ENCODE results near the gene DGKB. TPM values are rescaled to one million over a fixed set of nuclear protein-coding genes. Genes with fewer than 3 reads are reported as not detected.

DGKB gene
- total RNA-seq (not detected), total RNA-seq (0 to 0.06 (median 0) reads per million in 29 experiments)
- 0.04 TPM for total RNA-seq (2013)

DNA sequence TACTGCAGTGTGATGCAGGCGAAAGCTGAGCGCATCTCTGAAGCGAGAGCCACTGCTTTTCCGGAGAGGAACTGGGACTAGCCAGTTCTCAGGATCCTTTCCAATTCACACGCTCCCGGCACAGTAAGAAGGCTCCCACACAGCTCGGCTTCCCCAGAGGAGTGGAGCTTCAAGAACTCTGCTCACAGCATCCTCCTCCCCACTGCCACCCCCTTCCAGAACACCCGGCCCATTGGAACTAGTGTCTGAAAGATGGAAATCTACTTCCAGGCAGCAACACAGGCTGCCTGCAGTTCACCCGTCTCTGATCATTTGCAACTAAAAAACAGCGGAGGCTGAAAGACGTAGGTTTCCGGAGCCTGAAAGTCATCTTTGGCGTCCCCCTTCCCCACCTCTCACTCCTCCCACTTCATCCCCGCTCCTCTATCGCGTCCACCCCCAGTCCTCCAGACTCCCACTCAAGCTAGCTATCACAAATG, at the start of gene DGKB:
Gene DGKB, minus strand, starts transcription at position 163 of the 479 bp plus-strand sequence.
- no peak within 1 kb of the TSS for H3K27ac ChIP-seq (ENCODE audit: low read length)
- no peaks in the 10 kb centered on the region for H3K36me3 ChIP-seq (ENCODE audit: control insufficient read depth in 2 of 2, extremely low read depth in 1 of 2, insufficient read depth in 1 of 2, low read length in 1 of 2)
- H3K9me3 ChIP-seq: no peaks in the 10 kb centered on the region
- H3K27me3 Mint-ChIP-seq: no peaks in the 10 kb centered on the region
- 10% methylated on average over 12 of the region's 16 CpGs for WGBS (ENCODE audit: insufficient coverage)
- CTCF ChIA-PET: no interaction called here
- H3K27ac Mint-ChIP-seq: no peak within 1 kb of the TSS
- no peaks in the 10 kb centered on the region for H3K4me1 ChIP-seq (ENCODE audit: control insufficient read depth in 1 of 2, extremely low read depth in 1 of 2, insufficient read depth in 2 of 2, low read length in 2 of 2)
- DNase-seq: no peak
- H3K4me1 Mint-ChIP-seq: no peaks in the 10 kb centered on the region
- no peak for ATAC-seq (replicated peaks in 1 of 4)
- no peak within 1 kb of the TSS for H3K4me3 ChIP-seq (ENCODE audit: control insufficient read depth in 1 of 2, extremely low read depth in 1 of 2, low read length in 1 of 2)
- POLR2A ChIA-PET: no interaction called here
- H3K36me3 Mint-ChIP-seq: no peaks in the 10 kb centered on the region
- H3K27me3 ChIP-seq (replicated peaks in 1 of 2; ENCODE audit: control insufficient read depth in 2 of 2, extremely low read depth in 1 of 2, insufficient read depth in 2 of 2, low read length in 1 of 2): no peaks in the 10 kb centered on the region
- no peak within 1 kb of the TSS for H3K4me3 Mint-ChIP-seq
- H3K9me3 Mint-ChIP-seq: peaks cover 3 to 4% (median 4%) of the 10 kb centered on the region in 3 donors

DNA sequence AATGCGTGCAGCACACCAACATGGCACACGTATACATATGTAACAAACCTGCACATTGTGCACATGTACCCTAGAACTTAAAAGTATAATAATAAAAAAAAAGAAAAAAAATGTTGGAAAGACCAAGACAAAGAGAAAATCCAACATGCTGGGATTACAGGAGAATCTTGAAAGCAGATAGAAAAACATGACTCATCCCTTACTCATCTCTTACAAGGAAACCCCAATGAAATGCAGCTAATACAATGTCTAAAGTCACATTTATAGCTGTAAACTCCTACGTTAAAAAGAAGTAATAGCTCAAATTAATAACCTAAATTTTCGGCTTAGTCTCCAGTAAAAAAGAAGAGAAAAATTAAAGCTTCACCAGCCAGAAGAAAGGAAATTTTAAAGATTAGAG, 47.5 kb upstream of the DGKB start:
- Mint-ChIP-seq H3K4me1 (no peaks in the 10 kb centered on the region), H3K9me3 (peaks cover 0 to 5% (median 5%) of the 10 kb centered on the region in 3 donors), H3K4me3 (no peak overlapping the region), H3K27me3 (no peaks in the 10 kb centered on the region), H3K27ac (no peak overlapping the region), H3K36me3 (no peaks in the 10 kb centered on the region)
- H3K27me3 ChIP-seq (replicated peaks in 1 of 2; ENCODE audit: control insufficient read depth in 2 of 2, extremely low read depth in 1 of 2, insufficient read depth in 2 of 2, low read length in 1 of 2): no peaks in the 10 kb centered on the region
- POLR2A ChIA-PET: no interaction called here
- no peaks in the 10 kb centered on the region for H3K9me3 ChIP-seq
- no peaks in the 10 kb centered on the region for H3K36me3 ChIP-seq (ENCODE audit: control insufficient read depth in 2 of 2, extremely low read depth in 1 of 2, insufficient read depth in 1 of 2, low read length in 1 of 2)
- CTCF ChIA-PET: no interaction called here
- H3K4me3 ChIP-seq (ENCODE audit: control insufficient read depth in 1 of 2, extremely low read depth in 1 of 2, low read length in 1 of 2): no peak overlapping the region
- ATAC-seq (replicated peaks in 1 of 4) (no peak), DNase-seq (no peak)
- H3K4me1 ChIP-seq (ENCODE audit: control insufficient read depth in 1 of 2, extremely low read depth in 1 of 2, insufficient read depth in 2 of 2, low read length in 2 of 2): no peaks in the 10 kb centered on the region
- WGBS (ENCODE audit: insufficient coverage): no CpG with 5 or more reads among the region's 4 CpGs
- H3K27ac ChIP-seq (ENCODE audit: low read length): no peak overlapping the region

DNA sequence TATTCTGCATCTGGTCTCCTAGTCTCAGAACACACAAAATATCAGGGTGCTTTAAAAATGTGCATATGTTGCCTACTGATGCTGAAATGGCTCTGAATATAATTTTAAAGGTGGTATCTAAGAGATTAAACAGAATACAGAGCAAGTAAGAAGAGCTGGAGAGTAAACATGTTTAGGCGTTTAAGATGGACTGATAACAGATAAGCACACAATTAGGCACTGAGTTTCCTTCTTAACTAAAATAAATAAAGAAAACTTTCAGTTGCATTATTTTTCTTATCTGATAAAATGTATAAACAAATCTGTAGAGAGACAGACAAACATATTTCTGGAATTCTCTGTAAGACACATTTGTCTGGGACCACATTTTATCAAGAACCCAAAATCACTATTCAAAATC, 35.6 kb upstream of the DGKB start:
- no peak overlapping the region for H3K27ac ChIP-seq (ENCODE audit: low read length)
- Mint-ChIP-seq H3K27me3 (no peaks in the 10 kb centered on the region), H3K9me3 (peaks cover 0 to 6% (median 0%) of the 10 kb centered on the region in 3 donors), H3K27ac (no peak overlapping the region), H3K36me3 (no peaks in the 10 kb centered on the region), H3K4me3 (no peak overlapping the region), H3K4me1 (no peaks in the 10 kb centered on the region)
- DNase-seq: no peak
- no peak for ATAC-seq (replicated peaks in 1 of 4)
- no peaks in the 10 kb centered on the region for H3K36me3 ChIP-seq (ENCODE audit: control insufficient read depth in 2 of 2, extremely low read depth in 1 of 2, insufficient read depth in 1 of 2, low read length in 1 of 2)
- CTCF ChIA-PET: no interaction called here
- no peaks in the 10 kb centered on the region for H3K4me1 ChIP-seq (ENCODE audit: control insufficient read depth in 1 of 2, extremely low read depth in 1 of 2, insufficient read depth in 2 of 2, low read length in 2 of 2)
- no CpG with 5 or more reads among the region's 1 CpG for WGBS (ENCODE audit: insufficient coverage)
- no peaks in the 10 kb centered on the region for H3K27me3 ChIP-seq (replicated peaks in 1 of 2; ENCODE audit: control insufficient read depth in 2 of 2, extremely low read depth in 1 of 2, insufficient read depth in 2 of 2, low read length in 1 of 2)
- H3K4me3 ChIP-seq (ENCODE audit: control insufficient read depth in 1 of 2, extremely low read depth in 1 of 2, low read length in 1 of 2): no peak overlapping the region
- no peaks in the 10 kb centered on the region for H3K9me3 ChIP-seq
- POLR2A ChIA-PET: interaction anchor here in 1 of 2 donors (0.6 kb wide), 1 partner anchor 76 kb away, joined by 3 read pairs; no protein-coding TSS in a partner anchor

DNA sequence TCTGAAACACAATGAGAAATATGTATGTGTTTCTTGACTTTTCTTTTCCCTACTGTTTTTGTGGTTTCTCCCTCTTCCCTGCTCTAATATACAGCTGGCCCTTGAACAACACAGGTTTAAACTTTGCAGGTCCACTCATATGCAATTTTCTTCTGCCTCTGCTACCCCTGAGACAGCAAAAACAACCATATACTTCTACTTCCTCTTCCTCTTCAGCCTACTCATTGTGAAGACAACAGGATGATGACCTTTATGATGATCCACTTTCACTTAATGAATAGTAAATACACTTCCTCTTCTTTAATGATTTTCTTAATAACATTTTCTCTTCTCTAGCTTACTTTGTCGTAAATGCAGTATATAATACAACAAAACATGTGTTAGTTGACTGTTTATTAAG, 35.0 kb upstream of the DGKB start:
- WGBS (ENCODE audit: insufficient coverage): no CpG with 5 or more reads among the region's 1 CpG
- CTCF ChIA-PET: interaction anchor here in 1 of 2 donors (0.5 kb wide), 1 partner anchor 21 kb away, joined by 4 read pairs; no protein-coding TSS in a partner anchor

DNA sequence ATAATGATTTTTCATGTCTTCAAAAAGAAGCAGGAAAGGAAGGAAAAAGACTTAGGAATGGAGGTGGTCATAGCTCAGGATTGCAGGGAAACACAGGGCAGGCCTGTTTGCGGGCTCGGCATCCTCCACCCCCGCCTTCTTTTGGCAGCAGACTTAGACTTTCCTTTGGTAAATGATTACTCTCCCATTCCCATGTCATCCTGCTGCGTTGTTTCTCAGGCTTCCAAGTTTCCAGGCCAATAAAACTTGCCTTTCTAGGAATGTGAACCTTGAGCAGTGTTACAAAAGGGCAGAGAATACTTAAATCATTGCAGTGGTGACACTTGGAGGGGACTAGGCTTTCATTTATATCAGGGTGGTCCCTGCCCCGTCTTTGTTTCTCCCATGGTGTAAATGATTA, 34.0 kb upstream of the DGKB start:
- no peak overlapping the region for H3K27ac Mint-ChIP-seq
- no peaks in the 10 kb centered on the region for H3K4me1 Mint-ChIP-seq
- DNase-seq (no peak), ATAC-seq (replicated peaks in 1 of 4) (no peak)
- Histone ChIP-seq H3K27me3 (replicated peaks in 1 of 2; ENCODE audit: control insufficient read depth in 2 of 2, extremely low read depth in 1 of 2, insufficient read depth in 2 of 2, low read length in 1 of 2) (no peaks in the 10 kb centered on the region), H3K27ac (ENCODE audit: low read length) (no peak overlapping the region), H3K36me3 (ENCODE audit: control insufficient read depth in 2 of 2, extremely low read depth in 1 of 2, insufficient read depth in 1 of 2, low read length in 1 of 2) (no peaks in the 10 kb centered on the region), H3K4me1 (ENCODE audit: control insufficient read depth in 1 of 2, extremely low read depth in 1 of 2, insufficient read depth in 2 of 2, low read length in 2 of 2) (no peaks in the 10 kb centered on the region), H3K4me3 (ENCODE audit: control insufficient read depth in 1 of 2, extremely low read depth in 1 of 2, low read length in 1 of 2) (no peak overlapping the region), H3K9me3 (no peaks in the 10 kb centered on the region)
- no peak overlapping the region for H3K4me3 Mint-ChIP-seq
- H3K36me3 Mint-ChIP-seq: no peaks in the 10 kb centered on the region
- no CpG with 5 or more reads among the region's 5 CpGs for WGBS (ENCODE audit: insufficient coverage)
- ChIA-PET CTCF (interaction anchor here in 1 of 2 donors (0.6 kb wide), 1 partner anchor 1870 kb away, joined by 15 read pairs; no protein-coding TSS in a partner anchor), POLR2A (interaction anchor here in 1 of 2 donors (0.7 kb wide), 1 partner anchor 925 kb away, joined by 3 read pairs; no protein-coding TSS in a partner anchor)
- H3K9me3 Mint-ChIP-seq: peaks cover 2 to 6% (median 4%) of the 10 kb centered on the region in 3 donors
- no peaks in the 10 kb centered on the region for H3K27me3 Mint-ChIP-seq

More for the DNA sequence above, 35.0 kb upstream of the DGKB start:
- Mint-ChIP-seq H3K27ac (no peak overlapping the region), H3K9me3 (peaks cover 0 to 6% (median 0%) of the 10 kb centered on the region in 3 donors), H3K4me3 (no peak overlapping the region), H3K36me3 (no peaks in the 10 kb centered on the region), H3K4me1 (no peaks in the 10 kb centered on the region), H3K27me3 (no peaks in the 10 kb centered on the region)
- DNase-seq (no peak), ATAC-seq (replicated peaks in 1 of 4) (no peak)
- no peaks in the 10 kb centered on the region for H3K4me1 ChIP-seq (ENCODE audit: control insufficient read depth in 1 of 2, extremely low read depth in 1 of 2, insufficient read depth in 2 of 2, low read length in 2 of 2)
- no peaks in the 10 kb centered on the region for H3K36me3 ChIP-seq (ENCODE audit: control insufficient read depth in 2 of 2, extremely low read depth in 1 of 2, insufficient read depth in 1 of 2, low read length in 1 of 2)
- H3K27me3 ChIP-seq (replicated peaks in 1 of 2; ENCODE audit: control insufficient read depth in 2 of 2, extremely low read depth in 1 of 2, insufficient read depth in 2 of 2, low read length in 1 of 2): no peaks in the 10 kb centered on the region
- no peak overlapping the region for H3K4me3 ChIP-seq (ENCODE audit: control insufficient read depth in 1 of 2, extremely low read depth in 1 of 2, low read length in 1 of 2)
- POLR2A ChIA-PET: interaction anchor here in 1 of 2 donors (0.6 kb wide), 1 partner anchor 77 kb away, joined by 3 read pairs; no protein-coding TSS in a partner anchor
- H3K9me3 ChIP-seq: no peaks in the 10 kb centered on the region
- H3K27ac ChIP-seq (ENCODE audit: low read length): no peak overlapping the region

DNA sequence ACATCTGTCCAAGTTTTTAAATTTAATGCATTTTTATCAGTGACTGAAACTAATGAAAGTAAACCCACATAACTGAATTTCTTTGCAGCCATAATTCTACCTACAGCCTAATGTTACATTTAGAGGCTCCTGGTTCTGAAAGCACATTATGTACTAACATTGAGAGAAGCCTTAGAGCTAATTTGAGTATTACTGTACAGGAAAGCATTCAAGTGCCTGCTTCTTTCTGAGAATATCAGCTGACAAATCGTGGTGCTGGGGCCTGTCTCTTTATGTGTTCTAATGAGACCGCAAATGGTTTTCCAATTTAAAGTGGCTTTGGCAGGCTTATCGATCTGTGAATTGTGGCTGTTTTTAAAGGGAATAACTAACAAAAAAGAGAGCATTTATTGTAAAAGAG, 32.3 kb upstream of the DGKB start:
- ATAC-seq (replicated peaks in 1 of 4): no peak
- Histone ChIP-seq H3K4me3 (ENCODE audit: control insufficient read depth in 1 of 2, extremely low read depth in 1 of 2, low read length in 1 of 2) (no peak overlapping the region), H3K36me3 (ENCODE audit: control insufficient read depth in 2 of 2, extremely low read depth in 1 of 2, insufficient read depth in 1 of 2, low read length in 1 of 2) (no peaks in the 10 kb centered on the region), H3K27me3 (replicated peaks in 1 of 2; ENCODE audit: control insufficient read depth in 2 of 2, extremely low read depth in 1 of 2, insufficient read depth in 2 of 2, low read length in 1 of 2) (no peaks in the 10 kb centered on the region), H3K9me3 (no peaks in the 10 kb centered on the region), H3K27ac (ENCODE audit: low read length) (no peak overlapping the region), H3K4me1 (ENCODE audit: control insufficient read depth in 1 of 2, extremely low read depth in 1 of 2, insufficient read depth in 2 of 2, low read length in 2 of 2) (no peaks in the 10 kb centered on the region)
- no peak overlapping the region for H3K27ac Mint-ChIP-seq
- no peak overlapping the region for H3K4me3 Mint-ChIP-seq
- peaks cover 2 to 11% (median 4%) of the 10 kb centered on the region in 3 donors for H3K9me3 Mint-ChIP-seq
- H3K27me3 Mint-ChIP-seq: no peaks in the 10 kb centered on the region
- ChIA-PET POLR2A (no interaction called here), CTCF (no interaction called here)
- no peak for DNase-seq
- no peaks in the 10 kb centered on the region for H3K4me1 Mint-ChIP-seq
- WGBS (ENCODE audit: insufficient coverage): 68% methylated on average over 3 of the region's 3 CpGs
- no peaks in the 10 kb centered on the region for H3K36me3 Mint-ChIP-seq
